HepG2 (cell line): ENCODE results near the gene TNRC18. TPM values are rescaled to one million over a fixed set of nuclear protein-coding genes. Genes with fewer than 3 reads are reported as not detected.
A peak's percentile ranks its signal among the peaks of the same experiment; 100 is the strongest.

Experiments
- ARNTL ChIP-seq: sonication (generic); formaldehyde crosslinking; IDR thresholded peaks from 2 replicates; pipeline ENCODE4 v1.4.0; 2020; ENCODE audit warnings: mild to moderate bottlenecking, missing genetic modification reagents
- HDAC6 ChIP-seq: fragments of 200-600 bp; sonication (generic); IDR thresholded peaks from 2 replicates; pipeline ENCODE4 v1.7.0; 2017; ENCODE audit warnings: mild to moderate bottlenecking, antibody characterized with exemption, low read length, low read depth
- JUND ChIP-seq: sonication (generic); formaldehyde crosslinking; IDR thresholded peaks from 2 replicates; pipeline ENCODE4 v1.8.0; 2022; ENCODE audit warnings: mild to moderate bottlenecking, missing genetic modification reagents
- POLR2A ChIP-seq, 2 experiments: IDR thresholded peaks; 2 replicates each; pipeline ENCODE4 v1.6.1; 2011; ENCODE audit warnings: low read depth in 2 of 2, low read length in 2 of 2, mild to moderate bottlenecking in 1 of 2, moderate library complexity in 1 of 2; ENCODE audit not compliant: insufficient read depth in 1 of 2
- ZNF792 ChIP-seq: IDR thresholded peaks from 2 replicates; pipeline ENCODE4 v1.6.1; 2016
- polyA plus RNA-seq, 8 experiments: library from polyadenylated mRNA; depleted of rRNA in 3 of 8; stranded (reverse) in 7 of 8; unstranded in 1 of 8; fragments of >200 nt; fragmentation: Illumina TruSeq in 4 of 8; extraction: Trizol in 4 of 8; gene quantifications; 2 replicates each; pipeline versions ENCODE4 v1.2.1 to v1.2.3, GENCODE V29; 2011 to 2016; ENCODE audit warnings: low read depth in 4 of 8, missing spikeins in 1 of 8, mixed read lengths in 1 of 8; ENCODE audit not compliant: insufficient read depth in 1 of 8
- total RNA-seq, 5 experiments: library from RNA; depleted of rRNA; stranded (reverse); fragments of >200 nt; fragmentation: Illumina TruSeq; extraction: Trizol; gene quantifications; 2 replicates each; pipeline ENCODE4 v1.2.3, GENCODE V29; 2016; ENCODE audit warnings: low read depth in 1 of 5
- TF ChIP-seq, protein P1 (sequence below): sonication (generic); formaldehyde crosslinking; IDR thresholded peaks from 2 replicates; pipeline ENCODE4 v1.9.0; 2021; ENCODE audit warnings: missing genetic modification reagents, borderline replicate concordance
- TF ChIP-seq, protein P2 (sequence below): sonication (generic); formaldehyde crosslinking; IDR thresholded peaks from 2 replicates; pipeline ENCODE4 v1.4.0; 2020; ENCODE audit warnings: missing genetic modification reagents
- TF ChIP-seq, protein P3 (sequence below): IDR thresholded peaks from 2 replicates; pipeline ENCODE4 v1.6.1; 2016; ENCODE audit warnings: missing genetic modification reagents, missing compliant biosample characterization
- TF ChIP-seq, protein P4 (sequence below), 2 experiments: fragments of 450-650 bp in 1 of 2; sonication (generic) in 1 of 2; formaldehyde crosslinking; IDR thresholded peaks; 2 replicates each; pipeline versions ENCODE4 v1.5.0 to v1.8.0; 2020 to 2022; ENCODE audit warnings: mild to moderate bottlenecking in 1 of 2, missing genetic modification reagents in 1 of 2
- TF ChIP-seq, protein P5 (sequence below): sonication (generic); formaldehyde crosslinking; IDR thresholded peaks from 2 replicates; pipeline ENCODE4 v1.4.0; 2020; ENCODE audit warnings: missing genetic modification reagents, borderline replicate concordance
- TF ChIP-seq, protein P6 (sequence below): sonication (generic); formaldehyde crosslinking; conservative IDR thresholded peaks from 2 replicates; pipeline ENCODE4 v1.4.0; 2020; ENCODE audit warnings: missing genetic modification reagents

TNRC18 gene
- total and polyA plus RNA-seq, 2 of the 13 experiments (the other 11 are each of a cell fraction or from before 2014, with no cell fraction given) = 11.7 to 17.4 TPM

DNA sequence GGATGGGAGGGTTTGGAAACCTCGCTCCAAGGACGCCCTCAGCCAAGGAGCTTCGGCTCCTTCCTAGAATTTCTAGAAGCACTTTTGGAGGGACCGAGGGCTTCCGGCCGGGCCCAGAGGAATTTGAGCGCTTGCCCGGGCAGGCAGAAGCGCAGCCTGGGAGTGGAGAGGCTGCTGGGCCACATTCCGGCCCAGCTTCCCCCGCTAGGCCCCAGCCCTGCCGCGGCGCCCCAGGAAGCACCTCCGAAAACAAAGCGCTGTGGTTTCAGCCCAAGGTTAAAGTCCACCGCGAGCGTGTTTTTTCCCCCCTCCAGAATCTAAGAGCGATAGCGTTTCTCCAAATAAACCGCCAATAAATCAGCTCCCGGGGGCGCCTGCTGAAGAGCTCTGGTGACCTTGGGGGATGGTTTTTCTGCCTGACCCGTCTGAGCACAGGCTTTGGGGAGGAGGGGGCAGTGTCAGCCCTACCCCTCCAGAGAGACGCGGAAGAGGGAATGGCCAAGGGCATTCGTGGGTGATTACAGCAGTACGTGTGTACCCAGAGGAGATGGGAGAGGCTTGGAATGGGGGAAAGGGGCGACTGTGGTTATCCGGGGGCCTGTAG, 5.7 kb upstream of the TNRC18 start (continued):
- TF ChIP-seq, protein P1, sequence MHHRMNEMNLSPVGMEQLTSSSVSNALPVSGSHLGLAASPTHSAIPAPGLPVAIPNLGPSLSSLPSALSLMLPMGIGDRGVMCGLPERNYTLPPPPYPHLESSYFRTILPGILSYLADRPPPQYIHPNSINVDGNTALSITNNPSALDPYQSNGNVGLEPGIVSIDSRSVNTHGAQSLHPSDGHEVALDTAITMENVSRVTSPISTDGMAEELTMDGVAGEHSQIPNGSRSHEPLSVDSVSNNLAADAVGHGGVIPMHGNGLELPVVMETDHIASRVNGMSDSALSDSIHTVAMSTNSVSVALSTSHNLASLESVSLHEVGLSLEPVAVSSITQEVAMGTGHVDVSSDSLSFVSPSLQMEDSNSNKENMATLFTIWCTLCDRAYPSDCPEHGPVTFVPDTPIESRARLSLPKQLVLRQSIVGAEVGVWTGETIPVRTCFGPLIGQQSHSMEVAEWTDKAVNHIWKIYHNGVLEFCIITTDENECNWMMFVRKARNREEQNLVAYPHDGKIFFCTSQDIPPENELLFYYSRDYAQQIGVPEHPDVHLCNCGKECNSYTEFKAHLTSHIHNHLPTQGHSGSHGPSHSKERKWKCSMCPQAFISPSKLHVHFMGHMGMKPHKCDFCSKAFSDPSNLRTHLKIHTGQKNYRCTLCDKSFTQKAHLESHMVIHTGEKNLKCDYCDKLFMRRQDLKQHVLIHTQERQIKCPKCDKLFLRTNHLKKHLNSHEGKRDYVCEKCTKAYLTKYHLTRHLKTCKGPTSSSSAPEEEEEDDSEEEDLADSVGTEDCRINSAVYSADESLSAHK (CRISPR knock-in tag) = no peak
- TF ChIP-seq, protein P2, sequence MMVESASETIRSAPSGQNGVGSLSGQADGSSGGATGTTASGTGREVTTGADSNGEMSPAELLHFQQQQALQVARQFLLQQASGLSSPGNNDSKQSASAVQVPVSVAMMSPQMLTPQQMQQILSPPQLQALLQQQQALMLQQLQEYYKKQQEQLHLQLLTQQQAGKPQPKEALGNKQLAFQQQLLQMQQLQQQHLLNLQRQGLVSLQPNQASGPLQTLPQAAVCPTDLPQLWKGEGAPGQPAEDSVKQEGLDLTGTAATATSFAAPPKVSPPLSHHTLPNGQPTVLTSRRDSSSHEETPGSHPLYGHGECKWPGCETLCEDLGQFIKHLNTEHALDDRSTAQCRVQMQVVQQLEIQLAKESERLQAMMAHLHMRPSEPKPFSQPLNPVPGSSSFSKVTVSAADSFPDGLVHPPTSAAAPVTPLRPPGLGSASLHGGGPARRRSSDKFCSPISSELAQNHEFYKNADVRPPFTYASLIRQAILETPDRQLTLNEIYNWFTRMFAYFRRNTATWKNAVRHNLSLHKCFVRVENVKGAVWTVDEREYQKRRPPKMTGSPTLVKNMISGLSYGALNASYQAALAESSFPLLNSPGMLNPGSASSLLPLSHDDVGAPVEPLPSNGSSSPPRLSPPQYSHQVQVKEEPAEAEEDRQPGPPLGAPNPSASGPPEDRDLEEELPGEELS (CRISPR knock-in tag) = peak; percentile 74
- TF ChIP-seq, protein P3, sequence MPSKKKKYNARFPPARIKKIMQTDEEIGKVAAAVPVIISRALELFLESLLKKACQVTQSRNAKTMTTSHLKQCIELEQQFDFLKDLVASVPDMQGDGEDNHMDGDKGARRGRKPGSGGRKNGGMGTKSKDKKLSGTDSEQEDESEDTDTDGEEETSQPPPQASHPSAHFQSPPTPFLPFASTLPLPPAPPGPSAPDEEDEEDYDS (CRISPR knock-in tag) = peak; percentile 69
- TF ChIP-seq, protein P4, sequence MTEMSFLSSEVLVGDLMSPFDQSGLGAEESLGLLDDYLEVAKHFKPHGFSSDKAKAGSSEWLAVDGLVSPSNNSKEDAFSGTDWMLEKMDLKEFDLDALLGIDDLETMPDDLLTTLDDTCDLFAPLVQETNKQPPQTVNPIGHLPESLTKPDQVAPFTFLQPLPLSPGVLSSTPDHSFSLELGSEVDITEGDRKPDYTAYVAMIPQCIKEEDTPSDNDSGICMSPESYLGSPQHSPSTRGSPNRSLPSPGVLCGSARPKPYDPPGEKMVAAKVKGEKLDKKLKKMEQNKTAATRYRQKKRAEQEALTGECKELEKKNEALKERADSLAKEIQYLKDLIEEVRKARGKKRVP (CRISPR knock-in tag; IDR thresholded peaks at IDR 0.05) = peak in 1 of 2 experiments; percentile 27; a peak in 1 of 4 replicates
- TF ChIP-seq JUND (CRISPR knock-in tag) = no peak
- TF ChIP-seq POLR2A (IDR thresholded peaks at IDR 0.05; ENCODE audit: insufficient read depth in 1 of 2, low read depth in 2 of 2, low read length in 2 of 2) = 0 out of 4 replicates have a peak, but pooled peaks of 1 of the 2 experiments have one; percentile 35
- TF ChIP-seq, protein P5, sequence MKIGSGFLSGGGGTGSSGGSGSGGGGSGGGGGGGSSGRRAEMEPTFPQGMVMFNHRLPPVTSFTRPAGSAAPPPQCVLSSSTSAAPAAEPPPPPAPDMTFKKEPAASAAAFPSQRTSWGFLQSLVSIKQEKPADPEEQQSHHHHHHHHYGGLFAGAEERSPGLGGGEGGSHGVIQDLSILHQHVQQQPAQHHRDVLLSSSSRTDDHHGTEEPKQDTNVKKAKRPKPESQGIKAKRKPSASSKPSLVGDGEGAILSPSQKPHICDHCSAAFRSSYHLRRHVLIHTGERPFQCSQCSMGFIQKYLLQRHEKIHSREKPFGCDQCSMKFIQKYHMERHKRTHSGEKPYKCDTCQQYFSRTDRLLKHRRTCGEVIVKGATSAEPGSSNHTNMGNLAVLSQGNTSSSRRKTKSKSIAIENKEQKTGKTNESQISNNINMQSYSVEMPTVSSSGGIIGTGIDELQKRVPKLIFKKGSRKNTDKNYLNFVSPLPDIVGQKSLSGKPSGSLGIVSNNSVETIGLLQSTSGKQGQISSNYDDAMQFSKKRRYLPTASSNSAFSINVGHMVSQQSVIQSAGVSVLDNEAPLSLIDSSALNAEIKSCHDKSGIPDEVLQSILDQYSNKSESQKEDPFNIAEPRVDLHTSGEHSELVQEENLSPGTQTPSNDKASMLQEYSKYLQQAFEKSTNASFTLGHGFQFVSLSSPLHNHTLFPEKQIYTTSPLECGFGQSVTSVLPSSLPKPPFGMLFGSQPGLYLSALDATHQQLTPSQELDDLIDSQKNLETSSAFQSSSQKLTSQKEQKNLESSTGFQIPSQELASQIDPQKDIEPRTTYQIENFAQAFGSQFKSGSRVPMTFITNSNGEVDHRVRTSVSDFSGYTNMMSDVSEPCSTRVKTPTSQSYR = peak; percentile 83; the same call in 1 of the 2 replicates
- no peak for TF ChIP-seq HDAC6
- TF ChIP-seq, protein P6, sequence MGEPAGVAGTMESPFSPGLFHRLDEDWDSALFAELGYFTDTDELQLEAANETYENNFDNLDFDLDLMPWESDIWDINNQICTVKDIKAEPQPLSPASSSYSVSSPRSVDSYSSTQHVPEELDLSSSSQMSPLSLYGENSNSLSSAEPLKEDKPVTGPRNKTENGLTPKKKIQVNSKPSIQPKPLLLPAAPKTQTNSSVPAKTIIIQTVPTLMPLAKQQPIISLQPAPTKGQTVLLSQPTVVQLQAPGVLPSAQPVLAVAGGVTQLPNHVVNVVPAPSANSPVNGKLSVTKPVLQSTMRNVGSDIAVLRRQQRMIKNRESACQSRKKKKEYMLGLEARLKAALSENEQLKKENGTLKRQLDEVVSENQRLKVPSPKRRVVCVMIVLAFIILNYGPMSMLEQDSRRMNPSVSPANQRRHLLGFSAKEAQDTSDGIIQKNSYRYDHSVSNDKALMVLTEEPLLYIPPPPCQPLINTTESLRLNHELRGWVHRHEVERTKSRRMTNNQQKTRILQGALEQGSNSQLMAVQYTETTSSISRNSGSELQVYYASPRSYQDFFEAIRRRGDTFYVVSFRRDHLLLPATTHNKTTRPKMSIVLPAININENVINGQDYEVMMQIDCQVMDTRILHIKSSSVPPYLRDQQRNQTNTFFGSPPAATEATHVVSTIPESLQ = no peak
- TF ChIP-seq ARNTL = 0 out of 2 replicates have a peak, but pooled peaks have one; percentile 37
- TF ChIP-seq ZNF792 = 0 out of 2 replicates have a peak, but pooled peaks have one; percentile 74
